ENCODE measurements around the gene IPO4. TPM values are rescaled to one million over a fixed set of nuclear protein-coding genes. Genes with fewer than 3 reads are reported as not detected.

IPO4 gene
- total and polyA plus RNA-seq, 2 of the 8 experiments (the other 6 are each of a cell fraction or from before 2014, with no cell fraction given) = 55.5 to 108 TPM

DNA sequence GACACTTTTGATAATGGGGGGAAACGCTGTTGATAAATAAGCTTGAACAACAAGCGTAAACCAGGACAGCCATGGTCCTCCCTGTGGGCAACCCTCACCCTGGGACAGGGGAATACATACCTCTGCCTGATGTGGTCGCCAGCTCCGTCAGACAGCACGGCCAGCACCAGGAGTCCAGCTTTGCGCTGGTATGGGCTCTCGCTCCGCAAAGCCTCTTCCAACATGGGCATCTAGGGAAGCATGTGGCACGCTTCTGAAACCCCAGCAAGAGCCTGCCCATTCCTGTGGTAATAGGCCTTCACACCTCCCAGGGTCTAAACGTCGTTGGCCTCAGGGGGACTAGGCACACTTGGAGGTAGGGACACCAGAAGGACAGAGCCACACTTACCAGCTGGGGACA, 2.9 kb downstream of the IPO4 start:
- H4K5ac ChIP-seq (ENCODE audit: insufficient read length, low read depth, low read length) = no peak overlapping the region
- CTCF ChIA-PET (ENCODE audit: partially characterized antibody) = interaction anchor here (1.1 to 4.1 kb wide), 3 partner anchors 12 to 38 kb away, joined by 3 to 16 read pairs (median 5); partner anchors contain the start of genes IRF9 and RNF31
- no peak overlapping the region for H4K91ac ChIP-seq (replicated peaks; ENCODE audit: insufficient read length, low read length)
- H3K56ac ChIP-seq (replicated peaks; ENCODE audit: insufficient read length, low read depth, low read length) = no peak overlapping the region
- no peak overlapping the region for H2BK5ac ChIP-seq (ENCODE audit: low read depth, low read length)
- H3K27me3 ChIP-seq (replicated peaks in 1 of 4; ENCODE audit: control insufficient read depth in 3 of 4, extremely low read depth in 1 of 4, insufficient read depth in 3 of 4, low read length in 3 of 4) = no peaks in the 10 kb centered on the region
- peaks cover 17 to 61% (median 49%) of the 10 kb centered on the region in 4 experiments; a peak in 7 of 8 replicates for H3K36me3 ChIP-seq (ENCODE audit: control insufficient read depth in 2 of 4, insufficient read depth in 4 of 4, low read length in 3 of 4)
- peaks cover 0 to 13% of the 10 kb centered on the region in 2 experiments; a peak in 2 of 4 replicates for H3K79me2 ChIP-seq (ENCODE audit: control insufficient read depth in 1 of 2, insufficient read depth in 2 of 2, low read length in 2 of 2)
- H3K18ac ChIP-seq (ENCODE audit: extremely low read depth, low read length) = no peak overlapping the region
- no peak overlapping the region for H4K8ac ChIP-seq (ENCODE audit: extremely low read depth, insufficient read depth, low read length)
- POLR2A ChIA-PET (ENCODE audit: partially characterized antibody) = interaction anchor here (0.8 to 9.3 kb wide), 10 partner anchors 9 to 86 kb away, joined by 3 to 158 read pairs (median 4); partner anchors contain the start of genes CHMP4A, PSME2, REC8 and RNF31
- no peak for DNase-seq (ENCODE audit: low read depth in 1 of 2, low spot score in 2 of 2)
- no peaks in the 10 kb centered on the region for H3K9me3 ChIP-seq (ENCODE audit: insufficient read depth in 2 of 2, low read depth in 1 of 2, low read length in 1 of 2)
- H3K27ac ChIP-seq (ENCODE audit: low read depth, low read length) = no peak overlapping the region
- no peak overlapping the region for H3K4me2 ChIP-seq (ENCODE audit: insufficient read depth in 1 of 2, low read depth in 2 of 2, low read length in 2 of 2)
- no peak overlapping the region for H3K4me3 ChIP-seq (ENCODE audit: extremely low read depth in 1 of 4, insufficient read depth in 2 of 4, low read depth in 3 of 4, low read length in 4 of 4)
- 95% methylated on average over 11 of the region's 11 CpGs; no CpG with 5 or more reads in 1 of the 2 experiments for WGBS, 2 experiments (ENCODE audit: extremely low coverage in 1 of 2, insufficient coverage in 1 of 2, insufficient read length in 1 of 2, insufficient replicate concordance in 2 of 2, low coverage in 1 of 2, low lambda C conversion rate in 2 of 2, missing lambda C conversion rate in 1 of 2)
- no peak overlapping the region for H2BK15ac ChIP-seq (ENCODE audit: low read length)
- no peak overlapping the region for H3K4ac ChIP-seq (replicated peaks; ENCODE audit: insufficient read length, low read depth, low read length)
- 0 out of 2 replicates have a peak overlapping the region, but pooled peaks have one; percentile 9 for H2BK12ac ChIP-seq (ENCODE audit: low read depth, low read length)
- no peak overlapping the region for H3K14ac ChIP-seq (ENCODE audit: insufficient read length)
- H3K9ac ChIP-seq (replicated peaks in 1 of 4; ENCODE audit: extremely low read depth in 1 of 4, low read depth in 3 of 4, low read length in 3 of 4) = no peak overlapping the region
- H2BK120ac ChIP-seq (replicated peaks; ENCODE audit: low read depth, low read length) = no peak overlapping the region
- no peak for FAIRE-seq
- no peak overlapping the region for H2AFZ ChIP-seq (ENCODE audit: low read length)
- no peak overlapping the region for H2BK20ac ChIP-seq (ENCODE audit: low read length)
- H4K20me1 ChIP-seq (replicated peaks in 1 of 2; ENCODE audit: control insufficient read depth in 1 of 2, insufficient read depth in 2 of 2, low read length in 2 of 2) = peaks cover 0 to 20% of the 10 kb centered on the region in 2 experiments
- peaks cover 0 to 7% (median 4%) of the 10 kb centered on the region in 4 experiments; a peak in 6 of 7 replicates for H3K4me1 ChIP-seq (replicated peaks in 1 of 4; ENCODE audit: control insufficient read depth in 3 of 4, insufficient read depth in 4 of 4, low read length in 3 of 4)
- no peak overlapping the region for H3K23ac ChIP-seq (ENCODE audit: insufficient read length)
- peaks cover 5% of the 10 kb centered on the region for H3K23me2 ChIP-seq (ENCODE audit: low read depth, low read length)
- H3K79me1 ChIP-seq (ENCODE audit: low read depth, low read length) = peaks cover 14% of the 10 kb centered on the region
- no peak overlapping the region for H2AK5ac ChIP-seq (ENCODE audit: low read depth, low read length)
- TF ChIP-seq EGR1 (IDR thresholded peaks at IDR 0.05; ENCODE audit: borderline replicate concordance, low read depth, low read length) (no peak), SRF (IDR thresholded peaks at IDR 0.05; ENCODE audit: low read depth, low read length) (no peak), CREB1 (IDR thresholded peaks at IDR 0.05) (no peak), EP300 (IDR thresholded peaks at IDR 0.05; ENCODE audit: borderline replicate concordance in 1 of 2, low read depth in 2 of 2, low read length in 2 of 2) (no peak), CHD2 (IDR thresholded peaks at IDR 0.05; ENCODE audit: low read length) (no peak), KDM4A (IDR thresholded peaks at IDR 0.05; ENCODE audit: low read depth, low read length, severe bottlenecking) (no peak), FOSL1 (IDR thresholded peaks at IDR 0.05; ENCODE audit: insufficient read depth, low read depth, low read length) (no peak), KDM1A (IDR thresholded peaks at IDR 0.05; ENCODE audit: borderline replicate concordance, low read length) (no peak)
- TF ChIP-seq, protein P1, sequence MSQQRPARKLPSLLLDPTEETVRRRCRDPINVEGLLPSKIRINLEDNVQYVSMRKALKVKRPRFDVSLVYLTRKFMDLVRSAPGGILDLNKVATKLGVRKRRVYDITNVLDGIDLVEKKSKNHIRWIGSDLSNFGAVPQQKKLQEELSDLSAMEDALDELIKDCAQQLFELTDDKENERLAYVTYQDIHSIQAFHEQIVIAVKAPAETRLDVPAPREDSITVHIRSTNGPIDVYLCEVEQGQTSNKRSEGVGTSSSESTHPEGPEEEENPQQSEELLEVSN (IDR thresholded peaks at IDR 0.05) = no peak
- TF ChIP-seq, protein P2, sequence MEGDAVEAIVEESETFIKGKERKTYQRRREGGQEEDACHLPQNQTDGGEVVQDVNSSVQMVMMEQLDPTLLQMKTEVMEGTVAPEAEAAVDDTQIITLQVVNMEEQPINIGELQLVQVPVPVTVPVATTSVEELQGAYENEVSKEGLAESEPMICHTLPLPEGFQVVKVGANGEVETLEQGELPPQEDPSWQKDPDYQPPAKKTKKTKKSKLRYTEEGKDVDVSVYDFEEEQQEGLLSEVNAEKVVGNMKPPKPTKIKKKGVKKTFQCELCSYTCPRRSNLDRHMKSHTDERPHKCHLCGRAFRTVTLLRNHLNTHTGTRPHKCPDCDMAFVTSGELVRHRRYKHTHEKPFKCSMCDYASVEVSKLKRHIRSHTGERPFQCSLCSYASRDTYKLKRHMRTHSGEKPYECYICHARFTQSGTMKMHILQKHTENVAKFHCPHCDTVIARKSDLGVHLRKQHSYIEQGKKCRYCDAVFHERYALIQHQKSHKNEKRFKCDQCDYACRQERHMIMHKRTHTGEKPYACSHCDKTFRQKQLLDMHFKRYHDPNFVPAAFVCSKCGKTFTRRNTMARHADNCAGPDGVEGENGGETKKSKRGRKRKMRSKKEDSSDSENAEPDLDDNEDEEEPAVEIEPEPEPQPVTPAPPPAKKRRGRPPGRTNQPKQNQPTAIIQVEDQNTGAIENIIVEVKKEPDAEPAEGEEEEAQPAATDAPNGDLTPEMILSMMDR (IDR thresholded peaks at IDR 0.05; ENCODE audit: control extremely low read depth in 1 of 3, insufficient read depth in 1 of 3, low read depth in 1 of 3, low read length in 3 of 3) = no peak

All from H1 (cell line).